ENCODE measurements around the gene IFNA2.
"Not testable (repeated sequence)": the region's sequence is repeated elsewhere in the genome, so short reads cannot be mapped to it uniquely, and the experiment has no call there.

IFNA2 gene

GRCh38 chr9:21385131-21385670 lies at the start of gene IFNA2:
Gene IFNA2 (minus strand): TSS chr9:21385398. CDS start chr9:21385329, 69 bp downstream.
- DNase-seq: no peak

GRCh38 chr9:21435015-21435383 lies 49.8 kb upstream of the IFNA2 start:
- DNase-seq: not testable (repeated sequence)

- peak; percentile 18 for DNase-seq
Observed at GRCh38 chr9:21434202-21435014, 49.2 kb upstream of the IFNA2 start.

- DNase-seq: no peak
Observed at GRCh38 chr9:21432672-21433425, 47.7 kb upstream of the IFNA2 start.

- DNase-seq: no peak
Observed at GRCh38 chr9:21429191-21429590, 44.0 kb upstream of the IFNA2 start.

GRCh38 chr9:21428235-21428634 lies 43.0 kb upstream of the IFNA2 start:
- DNase-seq: no peak

GRCh38 chr9:21415493-21416267 lies 30.5 kb upstream of the IFNA2 start:
- no peak for DNase-seq

GRCh38 chr9:21414220-21414940 lies 29.2 kb upstream of the IFNA2 start:
- no peak for DNase-seq

- DNase-seq: no peak
Observed at GRCh38 chr9:21413624-21414023, 28.4 kb upstream of the IFNA2 start.

- DNase-seq: no peak
Observed at GRCh38 chr9:21413151-21413550, 28.0 kb upstream of the IFNA2 start.

GRCh38 chr9:21412107-21412506 lies 26.9 kb upstream of the IFNA2 start:
- no peak for DNase-seq

- DNase-seq: no peak
Observed at GRCh38 chr9:21408817-21409216, 23.6 kb upstream of the IFNA2 start, which contains the start of gene IFNA8. Gene IFNA8 (plus strand): TSS chr9:21409117. CDS start chr9:21409177, 60 bp downstream.

- DNase-seq: no peak
Observed at GRCh38 chr9:21404146-21404545, 18.9 kb upstream of the IFNA2 start.

- no peak for DNase-seq
Observed at GRCh38 chr9:21402386-21403251, 17.4 kb upstream of the IFNA2 start.

- DNase-seq: no peak
Observed at GRCh38 chr9:21399956-21400355, 14.8 kb upstream of the IFNA2 start.

GRCh38 chr9:21398955-21399489 lies 13.8 kb upstream of the IFNA2 start:
- no peak for DNase-seq

GRCh38 chr9:21395778-21396717 lies 10.8 kb upstream of the IFNA2 start:
- peak; percentile 41 for DNase-seq

- no peak for DNase-seq
Observed at GRCh38 chr9:21392270-21392669, 7.1 kb upstream of the IFNA2 start.

- DNase-seq: no peak
Observed at GRCh38 chr9:21383627-21384026, 1.6 kb downstream of the IFNA2 start.

Data from KG1 (cell line).